Type B pancreatic cell (in vitro differentiated cells): Measurements from ENCODE around the gene ATG7. TPM values are rescaled to one million over a fixed set of nuclear protein-coding genes. Genes with fewer than 3 reads are reported as not detected.

Experiments
- DNase-seq: peaks from one replicate; pipeline ENCODE4 v3.0.0; 2021; ENCODE audit warnings: mixed read lengths; ENCODE audit not compliant: unreplicated experiment; ENCODE audit errors: extremely low spot score
- H3K27ac Mint-ChIP-seq: 2 replicates; pipeline ENCODE4 v1.8.0; 2021; ENCODE audit warnings: mild to moderate bottlenecking, mixed read lengths
- H3K27me3 Mint-ChIP-seq: 2 replicates; pipeline ENCODE4 v1.8.0; 2021; ENCODE audit warnings: mixed read lengths
- H3K36me3 Mint-ChIP-seq: 2 replicates; pipeline ENCODE4 v1.8.0; 2021; ENCODE audit warnings: mixed read lengths
- H3K4me1 Mint-ChIP-seq: one replicate; pipeline ENCODE4 v1.8.0; 2021; ENCODE audit warnings: mixed read lengths; ENCODE audit not compliant: unreplicated experiment
- H3K4me3 Mint-ChIP-seq: 2 replicates; pipeline ENCODE4 v1.8.0; 2021; ENCODE audit warnings: mild to moderate bottlenecking, mixed read lengths
- H3K9me3 Mint-ChIP-seq: 2 replicates; pipeline ENCODE4 v1.8.0; 2021; ENCODE audit warnings: mixed read lengths
- CTCF ChIP-seq: fragments of 200-600 bp; sonication (generic); conservative IDR thresholded peaks from 2 replicates; pipeline ENCODE4 v1.5.0; 2021; ENCODE audit warnings: antibody characterized with exemption, mild to moderate bottlenecking
- total RNA-seq: library from RNA; stranded (reverse); gene quantifications from 2 replicates; pipeline ENCODE4 v1.2.1, GENCODE V29; 2021; ENCODE audit warnings: low replicate concordance

The ATG7 gene
- total RNA-seq, 1 donor from 2014 or later, result 32.4 TPM

GRCh38 chr3:11386465-11387113 is 114.4 kb downstream of the ATG7 start:
- no peak overlapping the region for H3K27ac Mint-ChIP-seq
- no peak for DNase-seq
- H3K4me3 Mint-ChIP-seq, result no peak overlapping the region
- H3K27me3 Mint-ChIP-seq, result no peaks in the 10 kb centered on the region
- H3K36me3 Mint-ChIP-seq, result peaks cover 19% of the 10 kb centered on the region
- no peak for TF ChIP-seq CTCF
- peaks cover 41% of the 10 kb centered on the region for H3K4me1 Mint-ChIP-seq
- H3K9me3 Mint-ChIP-seq, result no peaks in the 10 kb centered on the region

GRCh38 chr3:11389386-11390268 is 117.4 kb downstream of the ATG7 start:
- no peaks in the 10 kb centered on the region for H3K27me3 Mint-ChIP-seq
- H3K27ac Mint-ChIP-seq, result no peak overlapping the region
- H3K4me1 Mint-ChIP-seq, result peaks cover 44% of the 10 kb centered on the region
- no peak overlapping the region for H3K4me3 Mint-ChIP-seq
- DNase-seq, result no peak
- no peaks in the 10 kb centered on the region for H3K9me3 Mint-ChIP-seq
- TF ChIP-seq CTCF, result no peak
- peaks cover 11% of the 10 kb centered on the region for H3K36me3 Mint-ChIP-seq

- no peak overlapping the region for H3K27ac Mint-ChIP-seq
These were observed 118.4 kb downstream of the ATG7 start for GRCh38 chr3:11390411-11391131.

GRCh38 chr3:11391174-11391879 is 119.1 kb downstream of the ATG7 start:
- no peak for TF ChIP-seq CTCF
- Mint-ChIP-seq H3K27me3 (no peaks in the 10 kb centered on the region), H3K4me1 (peaks cover 36% of the 10 kb centered on the region), H3K9me3 (no peaks in the 10 kb centered on the region), H3K4me3 (peak overlapping the region; percentile 15), H3K36me3 (peaks cover 8% of the 10 kb centered on the region), H3K27ac (peak overlapping the region; percentile 29)
- DNase-seq, result no peak

More at GRCh38 chr3:11390411-11391131, 118.4 kb downstream of the ATG7 start:
- Mint-ChIP-seq H3K4me1 (peaks cover 39% of the 10 kb centered on the region), H3K9me3 (no peaks in the 10 kb centered on the region), H3K27me3 (no peaks in the 10 kb centered on the region), H3K36me3 (peaks cover 8% of the 10 kb centered on the region), H3K4me3 (peak overlapping the region; percentile 15)
- no peak for DNase-seq
- no peak for TF ChIP-seq CTCF
